Cortex of kidney (tissue), 1 donor: ENCODE results near the gene INIP.

Source experiments
- DNase-seq: peaks from one replicate; lab custom pipeline; 2025; lab: John Stamatoyannopoulos, UW

INIP gene

GRCh38 chr9:112670991-112671625 lies 46.8 kb downstream of the INIP start:
- DNase-seq = no peak

DNA sequence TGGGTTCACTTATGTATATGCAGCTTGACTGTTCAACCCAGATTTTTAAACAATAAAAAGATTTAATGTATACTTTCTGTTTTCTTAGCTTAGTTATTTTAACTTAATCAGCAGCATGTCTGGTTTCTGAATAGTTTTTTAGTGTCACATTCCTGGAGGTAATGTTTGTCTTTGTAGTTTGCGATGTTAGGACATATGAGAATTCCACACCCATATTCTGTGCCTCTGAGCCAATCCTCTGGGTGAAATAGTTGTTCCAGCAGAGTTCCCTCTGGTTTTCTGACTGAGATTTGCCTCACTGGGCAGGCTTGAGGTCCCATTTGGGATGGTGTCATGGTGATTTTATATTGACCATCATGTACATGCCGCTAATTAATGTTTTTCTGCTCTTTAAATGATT lies 48.6 kb downstream of the INIP start:
- DNase-seq = no peak

- DNase-seq = no peak
Measured at GRCh38 chr9:112665347-112665746, 52.6 kb downstream of the INIP start.

GRCh38 chr9:112664531-112664930 lies 53.4 kb downstream of the INIP start:
- DNase-seq = no peak

GRCh38 chr9:112663681-112664080 lies 54.2 kb downstream of the INIP start:
- DNase-seq = no peak

- DNase-seq = no peak
Measured at GRCh38 chr9:112659906-112660305, 58.0 kb downstream of the INIP start.

DNA sequence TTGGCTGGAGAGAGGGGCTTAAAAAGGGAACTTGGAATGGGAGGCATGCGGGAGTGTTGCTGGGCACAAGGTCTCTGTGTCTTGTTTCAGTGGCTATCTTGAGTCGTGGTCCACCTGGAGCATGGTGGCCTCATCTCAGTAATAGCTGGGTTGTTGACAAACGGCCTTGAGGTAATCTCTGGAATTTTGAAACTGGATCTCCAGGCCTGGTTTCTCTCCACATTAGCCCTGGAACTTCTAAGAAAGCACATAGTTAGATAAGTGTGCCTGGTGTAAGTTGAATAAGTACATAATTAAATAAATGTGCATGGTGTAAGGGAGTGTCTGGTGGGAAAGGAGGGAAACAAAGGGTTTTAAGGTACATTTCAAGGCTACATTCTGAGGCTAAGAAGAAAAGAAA lies 62.2 kb downstream of the INIP start:
- no peak for DNase-seq

GRCh38 chr9:112654282-112654681 lies 63.6 kb downstream of the INIP start:
- no peak for DNase-seq

DNA sequence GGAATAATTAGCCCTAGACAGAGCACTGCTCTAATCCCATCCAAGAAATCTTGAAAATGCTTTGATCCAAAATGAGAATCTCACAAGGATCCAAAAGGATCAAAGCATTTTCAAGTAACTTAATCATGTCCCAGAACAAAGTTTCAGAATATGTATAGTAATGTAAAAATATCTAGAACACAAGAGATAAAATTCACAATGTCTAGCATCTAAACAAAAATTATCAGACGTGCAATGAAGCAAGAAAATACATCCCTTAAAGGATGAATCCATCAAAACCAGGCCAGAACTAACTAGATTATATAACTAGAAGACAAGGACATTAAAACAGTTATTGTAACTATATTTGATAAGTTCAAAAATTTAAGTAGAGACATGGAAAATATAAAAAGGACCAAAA lies 69.3 kb downstream of the INIP start:
- DNase-seq = no peak

DNA sequence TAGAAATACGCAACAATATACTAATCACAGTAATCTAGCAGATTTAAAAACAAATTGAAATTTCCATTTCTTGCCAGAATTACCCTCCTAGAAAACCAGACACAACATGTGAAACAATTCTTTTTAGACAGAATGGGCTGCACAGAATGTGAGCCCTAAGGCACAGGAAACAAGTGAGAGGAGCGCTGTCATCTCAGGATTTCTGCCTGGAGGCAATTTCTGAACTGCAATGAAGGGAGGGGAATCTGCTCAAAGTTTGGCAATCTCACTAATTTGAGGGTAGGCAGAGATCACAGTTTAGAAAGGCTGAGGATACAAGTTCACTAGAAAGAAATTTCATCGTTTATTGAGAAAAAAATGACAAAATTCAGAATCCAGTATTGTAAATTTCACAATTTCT lies 70.3 kb downstream of the INIP start:
- DNase-seq = no peak

GRCh38 chr9:112642126-112642525 lies 75.8 kb downstream of the INIP start:
- DNase-seq = no peak

DNA sequence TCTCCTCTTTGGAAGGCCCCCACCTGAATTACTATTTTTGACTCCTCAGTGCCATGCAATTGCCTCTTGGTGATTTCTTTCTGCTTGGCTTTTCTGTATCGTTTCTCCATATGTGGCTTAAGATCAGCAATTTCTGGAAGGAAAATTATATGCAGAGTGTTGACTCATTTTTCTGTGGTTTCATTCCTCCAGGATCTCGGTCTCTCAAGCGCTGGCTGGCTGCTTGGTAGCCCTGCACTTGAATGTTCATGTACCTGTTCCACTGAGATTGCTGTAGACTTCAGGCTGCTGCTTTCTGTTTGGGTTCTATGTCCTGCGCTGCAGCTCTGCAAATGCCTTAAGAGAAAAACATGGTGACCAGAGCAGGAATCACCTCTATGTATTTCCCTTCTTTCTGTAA lies 77.6 kb downstream of the INIP start:
- DNase-seq = no peak
